ENCODE results near the gene ADAM30. TPM values are rescaled to one million over a fixed set of nuclear protein-coding genes. Genes with fewer than 3 reads are reported as not detected.

Gene ADAM30
- total RNA-seq, 4 donors from 2014 or later: not detected

GRCh38 chr1:119902775-119903442 is 6.6 kb upstream of the ADAM30 start:
- no peak for DNase-seq
- Histone ChIP-seq H3K4me3 (no peak overlapping the region), H3K9me3 (no peaks in the 10 kb centered on the region), H3K27me3 (no peaks in the 10 kb centered on the region), H3K27ac (no peak overlapping the region), H3K4me1 (no peaks in the 10 kb centered on the region), H3K36me3 (no peaks in the 10 kb centered on the region)
- intact Hi-C loops (cut with DNase I; ENCODE audit: low total_unique reads): no loop called here
- TF ChIP-seq, protein P1, sequence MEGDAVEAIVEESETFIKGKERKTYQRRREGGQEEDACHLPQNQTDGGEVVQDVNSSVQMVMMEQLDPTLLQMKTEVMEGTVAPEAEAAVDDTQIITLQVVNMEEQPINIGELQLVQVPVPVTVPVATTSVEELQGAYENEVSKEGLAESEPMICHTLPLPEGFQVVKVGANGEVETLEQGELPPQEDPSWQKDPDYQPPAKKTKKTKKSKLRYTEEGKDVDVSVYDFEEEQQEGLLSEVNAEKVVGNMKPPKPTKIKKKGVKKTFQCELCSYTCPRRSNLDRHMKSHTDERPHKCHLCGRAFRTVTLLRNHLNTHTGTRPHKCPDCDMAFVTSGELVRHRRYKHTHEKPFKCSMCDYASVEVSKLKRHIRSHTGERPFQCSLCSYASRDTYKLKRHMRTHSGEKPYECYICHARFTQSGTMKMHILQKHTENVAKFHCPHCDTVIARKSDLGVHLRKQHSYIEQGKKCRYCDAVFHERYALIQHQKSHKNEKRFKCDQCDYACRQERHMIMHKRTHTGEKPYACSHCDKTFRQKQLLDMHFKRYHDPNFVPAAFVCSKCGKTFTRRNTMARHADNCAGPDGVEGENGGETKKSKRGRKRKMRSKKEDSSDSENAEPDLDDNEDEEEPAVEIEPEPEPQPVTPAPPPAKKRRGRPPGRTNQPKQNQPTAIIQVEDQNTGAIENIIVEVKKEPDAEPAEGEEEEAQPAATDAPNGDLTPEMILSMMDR (IDR thresholded peaks at IDR 0.05): no peak
- no peak for TF ChIP-seq POLR2A (IDR thresholded peaks at IDR 0.05)

GRCh38 chr1:119898981-119899720 is 2.8 kb upstream of the ADAM30 start:
- no peak overlapping the region for H3K4me3 ChIP-seq

DNA sequence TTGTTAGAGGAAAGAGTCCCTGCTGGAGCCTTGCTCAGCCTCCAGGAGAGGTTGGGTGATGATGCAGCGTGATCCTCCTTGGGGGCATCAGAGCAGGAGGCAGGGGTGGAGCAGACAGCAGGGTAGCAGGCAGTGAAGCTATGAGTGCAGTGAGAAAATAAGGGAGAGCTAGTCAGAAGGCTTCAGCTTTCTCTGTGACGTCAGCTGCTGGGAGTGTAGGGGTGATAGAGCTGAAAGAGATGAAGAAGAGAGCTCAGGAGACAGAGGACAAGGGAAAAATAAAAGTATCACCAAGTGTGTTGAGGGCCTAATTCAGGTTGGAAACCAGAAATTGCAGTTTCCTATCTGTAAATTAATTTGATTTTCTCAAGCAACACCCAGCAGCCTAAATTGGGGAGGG is 2.2 kb upstream of the ADAM30 start:
- intact Hi-C loops (cut with DNase I; ENCODE audit: low total_unique reads): no loop called here
- DNase-seq: no peak

More at GRCh38 chr1:119898981-119899720, 2.8 kb upstream of the ADAM30 start:
- no peak for DNase-seq
- Histone ChIP-seq H3K9me3 (no peaks in the 10 kb centered on the region), H3K27ac (no peak overlapping the region), H3K4me1 (no peaks in the 10 kb centered on the region), H3K36me3 (no peaks in the 10 kb centered on the region), H3K27me3 (no peaks in the 10 kb centered on the region)
- no peak for TF ChIP-seq POLR2A (IDR thresholded peaks at IDR 0.05)
- TF ChIP-seq, protein P1 (IDR thresholded peaks at IDR 0.05): no peak
- intact Hi-C loops (cut with DNase I; ENCODE audit: low total_unique reads): no loop called here

GRCh38 chr1:119895102-119895501 is 1.2 kb downstream of the ADAM30 start:
- Histone ChIP-seq H3K4me1 (no peaks in the 10 kb centered on the region), H3K27me3 (no peaks in the 10 kb centered on the region), H3K9me3 (no peaks in the 10 kb centered on the region), H3K36me3 (no peaks in the 10 kb centered on the region), H3K4me3 (no peak overlapping the region), H3K27ac (no peak overlapping the region)
- intact Hi-C loops (cut with DNase I; ENCODE audit: low total_unique reads): no loop called here
- DNase-seq: no peak
- no peak for TF ChIP-seq POLR2A (IDR thresholded peaks at IDR 0.05)
- TF ChIP-seq, protein P1 (IDR thresholded peaks at IDR 0.05): no peak

More for the DNA sequence above, 2.2 kb upstream of the ADAM30 start:
- Histone ChIP-seq H3K9me3 (no peaks in the 10 kb centered on the region), H3K36me3 (no peaks in the 10 kb centered on the region), H3K27me3 (no peaks in the 10 kb centered on the region), H3K27ac (no peak overlapping the region), H3K4me3 (no peak overlapping the region), H3K4me1 (no peaks in the 10 kb centered on the region)
- TF ChIP-seq, protein P1 (IDR thresholded peaks at IDR 0.05): no peak
- no peak for TF ChIP-seq POLR2A (IDR thresholded peaks at IDR 0.05)

Measured in uterus (tissue), 4 donors.